Stimulated activated CD4-positive, alpha-beta T cell treated with anti-CD3 and anti-CD28 coated beads, Interleukin-12 subunit alpha, Interleukin-12 subunit beta, amount 100 ng/mL, for 4 hours (primary cell): ENCODE data around the gene NPM3.

ENCODE experiments used
- DNase-seq: peaks from one replicate; pipeline ENCODE4 v3.0.0-alpha.2; 2020

Gene NPM3

GRCh38 chr10:101749047-101750016 lies 33.9 kb downstream of the NPM3 start:
- DNase-seq: no peak

GRCh38 chr10:101748496-101748895 lies 34.8 kb downstream of the NPM3 start:
- DNase-seq: no peak

GRCh38 chr10:101745074-101745696 lies 38.1 kb downstream of the NPM3 start:
- no peak for DNase-seq

GRCh38 chr10:101744267-101744666 lies 39.0 kb downstream of the NPM3 start:
- no peak for DNase-seq

- DNase-seq: no peak
Observed at GRCh38 chr10:101741938-101742337, 41.3 kb downstream of the NPM3 start.

- no peak for DNase-seq
Observed at GRCh38 chr10:101736666-101737065, 46.6 kb downstream of the NPM3 start.

GRCh38 chr10:101732096-101732495 lies 51.1 kb downstream of the NPM3 start:
- no peak for DNase-seq
